Left lung (tissue), 10 donors: ENCODE results near the gene SS18L1. TPM values are rescaled to one million over a fixed set of nuclear protein-coding genes. Genes with fewer than 3 reads are reported as not detected.
A peak's percentile ranks its signal among the peaks of the same experiment; 100 is the strongest.

Source experiments
- ATAC-seq: fragments of 200-7000 bp; cut with Tn5 transposase; one replicate; pipeline ENCODE4 v1.9.1; 2020; ENCODE audit warnings: moderate library complexity
- DNase-seq, 4 donors: peaks; one replicate each; pipeline ENCODE4 v3.0.0-alpha.2; 2013 to 2020
- H3K27ac ChIP-seq, 2 donors: fragments of 200-600 bp; sonication (generic) in 1 of 2; one replicate each; pipeline versions ENCODE4 v1.5.0 to v1.8.0; 2020 to 2021
- H3K27me3 ChIP-seq, 2 donors: fragments of 200-600 bp; sonication (generic) in 1 of 2; one replicate each; pipeline versions ENCODE4 v1.5.0 to v1.8.0; 2020 to 2021
- H3K36me3 ChIP-seq, 2 donors: fragments of 200-600 bp; sonication (generic) in 1 of 2; one replicate each; pipeline versions ENCODE4 v1.5.0 to v1.8.0; 2020 to 2021
- H3K4me1 ChIP-seq, 2 donors: fragments of 200-600 bp; one replicate each; pipeline ENCODE4 v1.8.0; 2021
- H3K4me3 ChIP-seq, 2 donors: fragments of 200-600 bp; sonication (generic) in 1 of 2; one replicate each; pipeline versions ENCODE4 v1.5.0 to v1.8.0; 2020 to 2021; ENCODE audit warnings: mild to moderate bottlenecking in 1 of 2
- H3K9me3 ChIP-seq, 2 donors: fragments of 200-600 bp; sonication (generic) in 1 of 2; one replicate each; pipeline versions ENCODE4 v1.5.0 to v1.8.0; 2020 to 2021
- CTCF ChIP-seq, 2 donors: fragments of 200-600 bp; sonication (generic) in 1 of 2; IDR thresholded peaks; one replicate each; pipeline versions ENCODE4 v1.5.0 to v1.8.0; 2021; ENCODE audit warnings: antibody characterized with exemption in 2 of 2
- intact Hi-C, 2 donors: fragments of 100-400 bp; cut with DNase I; formaldehyde crosslinking; loops; one replicate each; pipeline versions ENCODE4 v1.11.2 to v1.14.2; 2022
- polyA plus RNA-seq, 6 donors: library from polyadenylated mRNA; unstranded; fragments of 120-200 nt; gene quantifications; one replicate each; pipeline ENCODE4 v1.2.1, GENCODE V29; 2013; ENCODE audit not compliant: insufficient read length in 6 of 6
- total RNA-seq, 2 donors: library from RNA; stranded (reverse); fragmentation: NEBNext Ultra II Directional; extraction: Animal tissue kit (Norgen Biotek cat#: 25700); gene quantifications; one replicate each; pipeline ENCODE4 v1.2.1, GENCODE V29; 2021
- donor health status: DM: no; HTN: yes; CAD: no.
- donor health status: DM: no; HTN: no; CAD: no.

Gene SS18L1
- total and polyA plus RNA-seq, 8 donors = 14.6 to 30.0 (median 21.7) TPM

- intact Hi-C loops = loop anchor here in 1 of 2 donors (10.0 kb wide), 1 partner anchor 59 kb away; the partner anchor contains the start of gene TAF4
- DNase-seq (no peak), ATAC-seq (peak; percentile 10)
- H3K36me3 ChIP-seq = peaks cover 0 to 41% of the 10 kb centered on the region in 2 donors
- TF ChIP-seq CTCF (IDR thresholded peaks at IDR 0.05) = no peak
- peaks cover 0 to 6% of the 10 kb centered on the region in 2 donors for H3K27me3 ChIP-seq
- H3K27ac ChIP-seq = peak overlapping the region; percentile 68 to 76
- peak overlapping the region; percentile 65 to 85 for H3K4me3 ChIP-seq
- H3K9me3 ChIP-seq = no peaks in the 10 kb centered on the region
- H3K4me1 ChIP-seq = peaks cover 8 to 23% of the 10 kb centered on the region in 2 donors
Observed at GRCh38 chr20:62123450-62124118, 20.0 kb upstream of the SS18L1 start.

GRCh38 chr20:62126141-62126540, 17.4 kb upstream of the SS18L1 start:
- TF ChIP-seq CTCF (IDR thresholded peaks at IDR 0.05) = no peak
- H3K27ac ChIP-seq = no peak overlapping the region
- intact Hi-C loops = loop anchor here in 1 of 2 donors (10.0 kb wide), 1 partner anchor 61 kb away; the partner anchor contains the start of gene TAF4
- ATAC-seq = no peak
- H3K4me1 ChIP-seq = peaks cover 8 to 21% of the 10 kb centered on the region in 2 donors
- no peaks in the 10 kb centered on the region for H3K9me3 ChIP-seq
- peaks cover 0 to 66% of the 10 kb centered on the region in 2 donors for H3K36me3 ChIP-seq
- H3K27me3 ChIP-seq = no peaks in the 10 kb centered on the region
- DNase-seq = no peak
- no peak overlapping the region for H3K4me3 ChIP-seq

GRCh38 chr20:62127799-62128198, 15.8 kb upstream of the SS18L1 start:
- ATAC-seq = no peak
- Histone ChIP-seq H3K4me3 (no peak overlapping the region), H3K9me3 (no peaks in the 10 kb centered on the region), H3K36me3 (peaks cover 0 to 83% of the 10 kb centered on the region in 2 donors), H3K27me3 (no peaks in the 10 kb centered on the region), H3K27ac (no peak overlapping the region), H3K4me1 (peaks cover 8 to 30% of the 10 kb centered on the region in 2 donors)
- intact Hi-C loops = loop anchor here in 1 of 2 donors (10.0 kb wide), 1 partner anchor 63 kb away; the partner anchor contains the start of gene TAF4
- TF ChIP-seq CTCF (IDR thresholded peaks at IDR 0.05) = no peak
- no peak for DNase-seq

GRCh38 chr20:62128502-62128901, 15.1 kb upstream of the SS18L1 start:
- no peak for TF ChIP-seq CTCF (IDR thresholded peaks at IDR 0.05)
- H3K4me1 ChIP-seq = peaks cover 4 to 30% of the 10 kb centered on the region in 2 donors
- intact Hi-C loops = loop anchor here in 1 of 2 donors (10.0 kb wide), 1 partner anchor 64 kb away; the partner anchor contains the start of gene TAF4
- peaks cover 0 to 90% of the 10 kb centered on the region in 2 donors for H3K36me3 ChIP-seq
- no peaks in the 10 kb centered on the region for H3K9me3 ChIP-seq
- no peak for ATAC-seq
- no peak overlapping the region for H3K27ac ChIP-seq
- H3K27me3 ChIP-seq = no peaks in the 10 kb centered on the region
- H3K4me3 ChIP-seq = no peak overlapping the region
- DNase-seq = no peak

- no peak for ATAC-seq
- TF ChIP-seq CTCF (IDR thresholded peaks at IDR 0.05) = no peak
- Histone ChIP-seq H3K4me3 (no peak overlapping the region), H3K27me3 (no peaks in the 10 kb centered on the region), H3K4me1 (peaks cover 0 to 32% of the 10 kb centered on the region in 2 donors), H3K36me3 (peaks cover 0 to 100% of the 10 kb centered on the region in 2 donors), H3K27ac (no peak overlapping the region), H3K9me3 (no peaks in the 10 kb centered on the region)
- intact Hi-C loops = loop anchor here in 1 of 2 donors (10.0 kb wide), 1 partner anchor 65 kb away; the partner anchor contains the start of gene TAF4
- no peak for DNase-seq
Observed at GRCh38 chr20:62129731-62130531, 13.6 kb upstream of the SS18L1 start.
